ENCODE measurements around the gene SLC47A2.

Gene SLC47A2

GRCh38 chr17:19647697-19648474, 68.5 kb downstream of the SLC47A2 start:
- H3K4me3 ChIP-seq (ENCODE audit: low read length) = peak overlapping the region; percentile 89
- DNase-seq (ENCODE audit: low read depth) = peak; percentile 70
- TF ChIP-seq CTCF (IDR thresholded peaks at IDR 0.05; ENCODE audit: insufficient read depth, low read depth, low read length, missing control alignments) = no peak

GRCh38 chr17:19646788-19647696, 69.3 kb downstream of the SLC47A2 start:
- H3K4me3 ChIP-seq (ENCODE audit: low read length) = no peak overlapping the region
- peak; percentile 30 for DNase-seq (ENCODE audit: low read depth)
- no peak for TF ChIP-seq CTCF (IDR thresholded peaks at IDR 0.05; ENCODE audit: insufficient read depth, low read depth, low read length, missing control alignments)

GRCh38 chr17:19645734-19646201, 70.6 kb downstream of the SLC47A2 start:
- H3K4me3 ChIP-seq (ENCODE audit: low read length) = no peak overlapping the region
- peak; percentile 39 for TF ChIP-seq CTCF (IDR thresholded peaks at IDR 0.05; ENCODE audit: insufficient read depth, low read depth, low read length, missing control alignments)
- DNase-seq (ENCODE audit: low read depth) = no peak

GRCh38 chr17:19644493-19645210, 71.7 kb downstream of the SLC47A2 start:
- TF ChIP-seq CTCF (IDR thresholded peaks at IDR 0.05; ENCODE audit: insufficient read depth, low read depth, low read length, missing control alignments) = no peak
- DNase-seq (ENCODE audit: low read depth) = no peak
- no peak overlapping the region for H3K4me3 ChIP-seq (ENCODE audit: low read length)

GRCh38 chr17:19642373-19642893, 74.0 kb downstream of the SLC47A2 start:
- H3K4me3 ChIP-seq (ENCODE audit: low read length) = no peak overlapping the region
- no peak for DNase-seq (ENCODE audit: low read depth)
- no peak for TF ChIP-seq CTCF (IDR thresholded peaks at IDR 0.05; ENCODE audit: insufficient read depth, low read depth, low read length, missing control alignments)

GRCh38 chr17:19641687-19642372, 74.6 kb downstream of the SLC47A2 start:
- no peak for DNase-seq (ENCODE audit: low read depth)
- no peak for TF ChIP-seq CTCF (IDR thresholded peaks at IDR 0.05; ENCODE audit: insufficient read depth, low read depth, low read length, missing control alignments)

More at GRCh38 chr17:19641687-19642372, 74.6 kb downstream of the SLC47A2 start:
- H3K4me3 ChIP-seq (ENCODE audit: low read length) = no peak overlapping the region

Measured in epithelial cell of esophagus (primary cell).